H9 (cell line): ENCODE data around the gene AFAP1L2. TPM values are rescaled to one million over a fixed set of nuclear protein-coding genes. Genes with fewer than 3 reads are reported as not detected.

ENCODE experiments used
- DNase-seq: peaks from one replicate; pipeline ENCODE4 v3.0.0-alpha.2; 2017
- H2AFZ ChIP-seq: one replicate; pipeline ENCODE4 v1.6.1; 2013; ENCODE audit warnings: mild to moderate bottlenecking, low read length, control low read depth, moderate library complexity
- H2AK5ac ChIP-seq: 2 replicates; pipeline ENCODE4 v1.6.1; 2013; ENCODE audit warnings: low read length, control low read depth, mixed read lengths; ENCODE audit not compliant: insufficient read length
- H2BK120ac ChIP-seq: one replicate; pipeline ENCODE4 v1.6.1; 2013; ENCODE audit warnings: low read depth, mild to moderate bottlenecking, low read length, control low read depth, inconsistent platforms; ENCODE audit not compliant: poor library complexity, severe bottlenecking
- H2BK12ac ChIP-seq: 2 replicates; pipeline ENCODE4 v1.6.1; 2013; ENCODE audit warnings: low read length, control low read depth, mixed read lengths, low read depth; ENCODE audit not compliant: insufficient read length
- H2BK15ac ChIP-seq: 2 replicates; pipeline ENCODE4 v1.6.1; 2013; ENCODE audit warnings: low read depth, low read length, control low read depth
- H2BK20ac ChIP-seq: one replicate; pipeline ENCODE4 v1.6.1; 2013; ENCODE audit warnings: low read depth, mild to moderate bottlenecking, low read length, control low read depth, inconsistent platforms; ENCODE audit not compliant: poor library complexity, severe bottlenecking
- H2BK5ac ChIP-seq: 2 replicates; pipeline ENCODE4 v1.6.1; 2013; ENCODE audit warnings: low read length, control low read depth, mixed read lengths; ENCODE audit not compliant: insufficient read length
- H3K14ac ChIP-seq: 2 replicates; pipeline ENCODE4 v1.6.1; 2013; ENCODE audit warnings: low read length, control low read depth; ENCODE audit not compliant: insufficient read depth
- H3K18ac ChIP-seq: 2 replicates; pipeline ENCODE4 v1.6.1; 2013; ENCODE audit warnings: low read depth, mild to moderate bottlenecking, mixed read lengths, low read length, control low read depth; ENCODE audit not compliant: insufficient read length
- H3K23ac ChIP-seq: 2 replicates; pipeline ENCODE4 v1.6.1; 2013; ENCODE audit warnings: low read length, control low read depth, mixed read lengths, low read depth; ENCODE audit not compliant: insufficient read length
- H3K23me2 ChIP-seq: 2 replicates; pipeline ENCODE4 v1.6.1; 2013; ENCODE audit warnings: low read depth, mild to moderate bottlenecking, mixed read lengths, low read length, control low read depth; ENCODE audit not compliant: insufficient read length, poor library complexity, severe bottlenecking
- H3K27ac ChIP-seq: 2 replicates; pipeline ENCODE4 v1.5.1; 2013; ENCODE audit warnings: low read length, control low read depth, mixed read lengths, low read depth; ENCODE audit not compliant: insufficient read length
- H3K27me3 ChIP-seq: 2 replicates; pipeline ENCODE4 v1.6.1; 2013; ENCODE audit warnings: low read length, control low read depth, inconsistent platforms; ENCODE audit not compliant: insufficient read depth
- H3K4ac ChIP-seq: 2 replicates; pipeline ENCODE4 v1.6.1; 2013; ENCODE audit warnings: low read depth, mild to moderate bottlenecking, control low read depth, inconsistent platforms, low read length, moderate library complexity
- H3K4me1 ChIP-seq: 2 replicates; pipeline ENCODE4 v1.6.1; 2013; ENCODE audit warnings: low read length, control low read depth, inconsistent platforms; ENCODE audit not compliant: insufficient read depth
- H3K4me2 ChIP-seq: 2 replicates; pipeline ENCODE4 v1.6.1; 2013; ENCODE audit warnings: low read length, control low read depth, mixed read lengths; ENCODE audit not compliant: insufficient read length, insufficient read depth
- H3K56ac ChIP-seq: 2 replicates; pipeline ENCODE4 v1.6.1; 2013; ENCODE audit warnings: low read depth, mild to moderate bottlenecking, mixed read lengths, low read length, control low read depth; ENCODE audit not compliant: insufficient read length
- H3K79me1 ChIP-seq: 2 replicates; pipeline ENCODE4 v1.6.1; 2013; ENCODE audit warnings: low read depth, mild to moderate bottlenecking, moderate library complexity, low read length, control low read depth, inconsistent platforms; ENCODE audit not compliant: insufficient read depth, poor library complexity, severe bottlenecking
- H3K79me2 ChIP-seq: 2 replicates; pipeline ENCODE4 v1.6.1; 2013; ENCODE audit warnings: low read length, control low read depth, inconsistent platforms; ENCODE audit not compliant: insufficient read depth
- H3K9ac ChIP-seq: 2 replicates; pipeline ENCODE4 v1.6.1; 2013; ENCODE audit warnings: low read length, control low read depth, mixed read lengths; ENCODE audit not compliant: insufficient read length; ENCODE audit errors: extremely low read depth
- H3K9me3 ChIP-seq: one replicate; pipeline ENCODE4 v1.6.1; 2013; ENCODE audit warnings: low read depth, low read length, inconsistent platforms; ENCODE audit not compliant: control insufficient read depth
- H3T11ph ChIP-seq: one replicate; pipeline ENCODE4 v1.6.1; 2013; ENCODE audit warnings: mild to moderate bottlenecking, low read length, control low read depth, inconsistent platforms
- H4K20me1 ChIP-seq: one replicate; pipeline ENCODE4 v1.6.1; 2013; ENCODE audit not compliant: control insufficient read depth, insufficient read length, insufficient read depth
- H4K5ac ChIP-seq: 2 replicates; pipeline ENCODE4 v1.6.1; 2013; ENCODE audit warnings: low read depth, mild to moderate bottlenecking, mixed read lengths, low read length, control low read depth; ENCODE audit not compliant: insufficient read length
- H4K8ac ChIP-seq: replicated peaks from 2 replicates; pipeline ENCODE4 v1.6.1; 2013; ENCODE audit warnings: low read length, control low read depth, mixed read lengths, low read depth; ENCODE audit not compliant: insufficient read length
- H4K91ac ChIP-seq: 2 replicates; pipeline ENCODE4 v1.6.1; 2013; ENCODE audit warnings: low read depth, mild to moderate bottlenecking, moderate library complexity, mixed read lengths, low read length, control low read depth; ENCODE audit not compliant: insufficient read length
- H3K27ac Mint-ChIP-seq, 3 experiments: 2 replicates in 2 of 3; 3 replicates in 1 of 3; pipeline ENCODE4 v1.8.0; 2020 to 2021; ENCODE audit warnings: mixed read lengths in 3 of 3, mild to moderate bottlenecking in 1 of 3, moderate library complexity in 1 of 3
- H3K27me3 Mint-ChIP-seq: 2 replicates; pipeline ENCODE4 v1.8.0; 2021; ENCODE audit warnings: low read depth, mild to moderate bottlenecking, moderate library complexity, mixed read lengths
- H3K36me3 Mint-ChIP-seq, 3 experiments: 2 replicates in 2 of 3; 3 replicates in 1 of 3; pipeline ENCODE4 v1.8.0; 2020 to 2021; ENCODE audit warnings: low read depth in 3 of 3, mixed read lengths in 3 of 3; ENCODE audit not compliant: insufficient read depth in 1 of 3
- H3K4me1 Mint-ChIP-seq, 2 experiments: 2 replicates each; pipeline ENCODE4 v1.8.0; 2020; ENCODE audit warnings: mixed read lengths in 2 of 2
- H3K4me3 Mint-ChIP-seq, 2 experiments: 2 replicates in 1 of 2; 3 replicates in 1 of 2; pipeline ENCODE4 v1.8.0; 2020 to 2021; ENCODE audit warnings: mild to moderate bottlenecking in 2 of 2, mixed read lengths in 2 of 2, moderate library complexity in 1 of 2
- H3K9me3 Mint-ChIP-seq, 2 experiments: 2 replicates in 1 of 2; 3 replicates in 1 of 2; pipeline ENCODE4 v1.8.0; 2020; ENCODE audit warnings: mild to moderate bottlenecking in 2 of 2, mixed read lengths in 2 of 2, moderate library complexity in 1 of 2
- CTCF ChIP-seq: fragments of 200-600 bp; sonication (generic); conservative IDR thresholded peaks from 3 replicates; pipeline ENCODE4 v1.8.0; 2021; ENCODE audit warnings: antibody characterized with exemption, mild to moderate bottlenecking
- WGBS: extraction: QIAGEN DNeasy Blood & Tissue Kit; methylation state at CpG from one replicate; pipeline ENCODE4 v1.1.7; 2013; ENCODE audit warnings: missing lambda C conversion rate, low lambda C conversion rate, mixed read lengths; ENCODE audit not compliant: insufficient read length; ENCODE audit errors: extremely low coverage; 5-methylcytosine and 5-hydroxymethylcytosine counted together
- total RNA-seq: library from RNA; stranded (reverse); gene quantifications from 2 replicates; pipeline ENCODE4 v1.2.1, GENCODE V29; 2021

The AFAP1L2 gene
- total RNA-seq, 1 experiment from 2014 or later: 0.77 TPM

GRCh38 chr10:114279901-114280644, 124.2 kb downstream of the AFAP1L2 start:
- no peak overlapping the region for H3K27ac Mint-ChIP-seq

More at GRCh38 chr10:114279901-114280644, 124.2 kb downstream of the AFAP1L2 start:
- TF ChIP-seq CTCF: no peak
- Histone ChIP-seq H2BK5ac (no peak overlapping the region), H2AK5ac (no peak overlapping the region), H4K5ac (no peak overlapping the region), H3K23ac (no peak overlapping the region), H3K27me3 (no peaks in the 10 kb centered on the region), H2AFZ (no peak overlapping the region), H3K4me2 (no peak overlapping the region), H2BK120ac (no peak overlapping the region), H4K20me1 (no peaks in the 10 kb centered on the region), H3K27ac (no peak overlapping the region), H4K8ac (no peak overlapping the region), H3K14ac (no peak overlapping the region), H3K23me2 (no peaks in the 10 kb centered on the region), H3K79me1 (no peaks in the 10 kb centered on the region), H4K91ac (no peak overlapping the region), H2BK12ac (no peak overlapping the region), H3K79me2 (no peaks in the 10 kb centered on the region), H3K9me3 (no peaks in the 10 kb centered on the region), H3K4me1 (no peaks in the 10 kb centered on the region), H3K56ac (no peak overlapping the region), H3K9ac (no peak overlapping the region), H3K4ac (no peak overlapping the region), H3K18ac (no peak overlapping the region), H3T11ph (no peak overlapping the region), H2BK20ac (no peak overlapping the region), H2BK15ac (no peak overlapping the region)
- Mint-ChIP-seq H3K9me3 (no peaks in the 10 kb centered on the region), H3K4me3 (no peak overlapping the region), H3K36me3 (no peaks in the 10 kb centered on the region), H3K4me1 (no peaks in the 10 kb centered on the region), H3K27me3 (no peaks in the 10 kb centered on the region; the same call in none of the 2 replicates)
- DNase-seq: no peak
- WGBS: no CpG with 5 or more reads among the region's 8 CpGs
